Endothelial cell (in vitro differentiated cells): Measurements from ENCODE around the gene RAB40C. TPM values are rescaled to one million over a fixed set of nuclear protein-coding genes. Genes with fewer than 3 reads are reported as not detected.

Source experiments
- DNase-seq: peaks from one replicate; pipeline ENCODE4 v3.0.0; 2021; ENCODE audit warnings: low spot score
- H3K27ac Mint-ChIP-seq: one replicate; pipeline ENCODE4 v1.8.0; 2021; ENCODE audit warnings: mixed read lengths, inconsistent platforms; ENCODE audit not compliant: unreplicated experiment
- H3K27me3 Mint-ChIP-seq: one replicate; pipeline ENCODE4 v1.8.0; 2021; ENCODE audit warnings: mild to moderate bottlenecking, moderate library complexity, mixed read lengths, inconsistent platforms; ENCODE audit not compliant: unreplicated experiment
- H3K36me3 Mint-ChIP-seq: one replicate; pipeline ENCODE4 v1.8.0; 2021; ENCODE audit warnings: mild to moderate bottlenecking, low read depth, mixed read lengths, inconsistent platforms; ENCODE audit not compliant: unreplicated experiment
- H3K4me1 Mint-ChIP-seq: one replicate; pipeline ENCODE4 v1.8.0; 2021; ENCODE audit warnings: mild to moderate bottlenecking, mixed read lengths, inconsistent platforms; ENCODE audit not compliant: unreplicated experiment
- H3K4me3 Mint-ChIP-seq: one replicate; pipeline ENCODE4 v1.8.0; 2021; ENCODE audit warnings: mild to moderate bottlenecking, mixed read lengths, inconsistent platforms; ENCODE audit not compliant: unreplicated experiment
- H3K9me3 Mint-ChIP-seq: one replicate; pipeline ENCODE4 v1.8.0; 2021; ENCODE audit warnings: mixed read lengths, inconsistent platforms; ENCODE audit not compliant: unreplicated experiment
- CTCF ChIP-seq: fragments of 200-600 bp; sonication (generic); IDR thresholded peaks from one replicate; pipeline ENCODE4 v1.5.0; 2021; ENCODE audit warnings: antibody characterized with exemption; ENCODE audit not compliant: unreplicated experiment
- total RNA-seq: library from RNA; stranded (reverse); fragmentation: NEBNext Ultra II Directional; extraction: Animal tissue kit (Norgen Biotek cat#: 25700); gene quantifications from one replicate; pipeline ENCODE4 v1.2.1, GENCODE V29; 2021; ENCODE audit not compliant: unreplicated experiment

Gene RAB40C
- total RNA-seq, 1 donor from 2014 or later: 18.5 TPM

- Mint-ChIP-seq H3K27me3 (peaks cover 5% of the 10 kb centered on the region), H3K4me1 (no peaks in the 10 kb centered on the region), H3K9me3 (no peaks in the 10 kb centered on the region), H3K36me3 (peaks cover 4% of the 10 kb centered on the region), H3K27ac (no peak overlapping the region), H3K4me3 (no peak overlapping the region)
- no peak for TF ChIP-seq CTCF
- DNase-seq: no peak
These were observed 29.7 kb downstream of the RAB40C start for GRCh38 chr16:619476-620100.

- Mint-ChIP-seq H3K27ac (no peak overlapping the region), H3K9me3 (no peaks in the 10 kb centered on the region), H3K36me3 (no peaks in the 10 kb centered on the region), H3K4me3 (no peak overlapping the region), H3K27me3 (peaks cover 5% of the 10 kb centered on the region), H3K4me1 (no peaks in the 10 kb centered on the region)
- TF ChIP-seq CTCF: no peak
- no peak for DNase-seq
These were observed 31.0 kb downstream of the RAB40C start for GRCh38 chr16:620700-621525.

GRCh38 chr16:621526-622105 is 31.8 kb downstream of the RAB40C start:
- no peak for DNase-seq
- H3K27me3 Mint-ChIP-seq: peaks cover 7% of the 10 kb centered on the region
- no peak for TF ChIP-seq CTCF
- peaks cover 3% of the 10 kb centered on the region for H3K36me3 Mint-ChIP-seq
- H3K9me3 Mint-ChIP-seq: no peaks in the 10 kb centered on the region
- H3K27ac Mint-ChIP-seq: no peak overlapping the region
- no peaks in the 10 kb centered on the region for H3K4me1 Mint-ChIP-seq
- no peak overlapping the region for H3K4me3 Mint-ChIP-seq

GRCh38 chr16:622920-623280 is 33.0 kb downstream of the RAB40C start:
- no peak for DNase-seq
- H3K9me3 Mint-ChIP-seq: no peaks in the 10 kb centered on the region
- peaks cover 7% of the 10 kb centered on the region for H3K27me3 Mint-ChIP-seq
- H3K27ac Mint-ChIP-seq: peak overlapping the region; percentile 30
- no peak for TF ChIP-seq CTCF
- H3K36me3 Mint-ChIP-seq: peaks cover 5% of the 10 kb centered on the region
- H3K4me1 Mint-ChIP-seq: no peaks in the 10 kb centered on the region
- H3K4me3 Mint-ChIP-seq: no peak overlapping the region
